HG03045 (cell line): ENCODE data around the gene SLC29A1.
A peak's percentile ranks its signal among the peaks of the same experiment; 100 is the strongest.

Experiments
- ATAC-seq: cut with Tn5 transposase; IDR thresholded peaks from one replicate; pipeline ENCODE4 v1.9.1; 2021; ENCODE audit warnings: mild to moderate bottlenecking, moderate library complexity; ENCODE audit not compliant: unreplicated experiment

Gene SLC29A1

DNA sequence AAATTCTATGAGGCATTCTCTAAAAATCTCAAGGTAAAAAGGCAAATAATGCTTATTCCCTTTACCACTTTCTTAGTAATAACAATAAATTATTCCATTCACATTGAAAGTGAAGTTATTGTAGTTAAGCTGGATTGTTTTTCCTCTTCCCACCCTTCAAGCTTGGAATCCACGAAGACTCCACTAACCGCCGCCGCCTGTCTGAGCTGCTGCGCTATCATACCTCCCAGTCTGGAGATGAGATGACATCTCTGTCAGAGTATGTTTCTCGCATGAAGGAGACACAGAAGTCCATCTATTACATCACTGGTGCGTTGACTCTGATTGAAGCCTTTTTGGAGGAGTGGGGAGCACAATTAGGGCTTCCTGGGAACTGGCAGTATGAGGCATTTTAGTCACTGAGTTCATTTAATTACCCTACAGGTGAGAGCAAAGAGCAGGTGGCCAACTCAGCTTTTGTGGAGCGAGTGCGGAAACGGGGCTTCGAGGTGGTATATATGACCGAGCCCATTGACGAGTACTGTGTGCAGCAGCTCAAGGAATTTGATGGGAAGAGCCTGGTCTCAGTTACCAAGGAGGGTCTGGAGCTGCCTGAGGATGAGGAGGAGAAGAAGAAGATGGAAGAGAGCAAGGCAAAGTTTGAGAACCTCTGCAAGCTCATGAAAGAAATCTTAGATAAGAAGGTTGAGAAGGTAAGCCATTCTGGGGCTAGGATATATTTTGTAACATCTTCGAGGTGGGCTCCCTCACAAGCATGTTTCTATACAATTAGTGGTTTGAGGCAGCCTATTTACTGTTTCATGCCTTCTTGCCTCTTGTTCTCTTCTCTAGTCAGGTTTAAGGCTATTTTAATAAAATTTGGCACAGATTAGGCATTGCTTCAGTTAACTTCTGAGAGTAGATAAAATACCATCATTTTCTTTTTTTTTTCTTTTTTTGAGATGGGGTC, 28.5 kb downstream of the SLC29A1 start:
- ATAC-seq = no peak

DNA sequence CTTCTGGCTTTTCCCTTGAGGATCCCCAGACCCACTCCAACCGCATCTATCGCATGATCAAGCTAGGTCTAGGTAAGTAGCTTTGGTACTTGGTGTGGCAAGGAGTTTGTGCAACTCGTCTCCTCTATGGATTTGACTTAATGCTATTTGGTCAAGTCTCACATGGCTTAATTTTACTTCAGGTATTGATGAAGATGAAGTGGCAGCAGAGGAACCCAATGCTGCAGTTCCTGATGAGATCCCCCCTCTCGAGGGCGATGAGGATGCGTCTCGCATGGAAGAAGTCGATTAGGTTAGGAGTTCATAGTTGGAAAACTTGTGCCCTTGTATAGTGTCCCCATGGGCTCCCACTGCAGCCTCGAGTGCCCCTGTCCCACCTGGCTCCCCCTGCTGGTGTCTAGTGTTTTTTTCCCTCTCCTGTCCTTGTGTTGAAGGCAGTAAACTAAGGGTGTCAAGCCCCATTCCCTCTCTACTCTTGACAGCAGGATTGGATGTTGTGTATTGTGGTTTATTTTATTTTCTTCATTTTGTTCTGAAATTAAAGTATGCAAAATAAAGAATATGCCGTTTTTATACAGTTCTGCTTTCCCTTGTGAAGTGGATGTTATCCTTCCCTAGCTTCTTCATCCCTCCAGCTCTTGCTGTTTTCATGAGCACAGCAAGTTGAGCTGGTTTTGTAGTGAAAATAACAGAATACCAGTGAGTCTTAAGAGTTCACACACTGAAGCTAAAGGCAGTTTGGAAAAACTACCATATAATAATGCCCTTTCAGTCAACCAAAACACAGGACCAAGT, 30.1 kb downstream of the SLC29A1 start:
- ATAC-seq = no peak

DNA sequence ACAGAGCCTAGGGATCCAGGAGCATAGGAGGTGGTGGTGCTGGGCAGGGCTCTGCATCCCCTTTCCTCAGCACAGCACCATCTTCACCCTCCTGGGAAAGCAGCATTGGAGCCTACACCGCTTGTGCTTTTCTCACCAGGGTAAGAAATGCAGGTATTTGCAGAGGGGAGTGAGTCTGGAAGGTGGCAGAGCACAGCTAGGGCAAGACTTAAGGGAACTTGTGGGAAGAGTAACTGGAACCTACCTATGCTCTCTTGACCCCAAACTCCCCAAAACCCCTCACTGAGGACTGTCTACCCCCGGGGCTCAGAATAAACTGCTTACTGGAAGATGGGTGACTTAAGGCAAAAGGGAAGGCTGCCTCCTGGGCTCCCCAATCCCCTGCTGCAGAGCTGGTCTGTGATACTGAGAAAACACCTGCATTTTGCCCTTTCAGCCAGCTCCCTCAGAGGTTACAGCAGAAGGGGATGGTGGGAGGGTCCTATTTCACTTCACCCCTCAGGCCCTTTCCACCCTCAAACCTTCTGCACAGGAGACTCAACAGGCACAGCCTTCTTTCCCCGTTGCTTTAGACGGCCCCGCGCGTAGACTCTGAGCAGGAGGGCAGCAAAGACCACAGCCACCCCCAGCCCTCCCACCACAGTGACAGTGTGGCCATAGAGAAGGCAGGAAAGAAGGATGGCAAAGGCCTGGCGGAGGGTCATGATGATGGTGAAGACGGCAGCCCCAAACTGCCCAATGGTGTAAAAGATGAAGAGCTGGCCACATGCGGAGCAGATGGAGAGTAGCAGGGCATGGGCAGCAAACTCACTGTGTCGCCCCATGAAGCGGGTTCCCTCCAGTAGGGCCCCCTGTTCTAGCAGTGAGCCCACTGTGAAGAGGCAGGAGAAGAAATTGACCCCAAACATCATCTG, 31.1 kb downstream of the SLC29A1 start:
- ATAC-seq = no peak

DNA sequence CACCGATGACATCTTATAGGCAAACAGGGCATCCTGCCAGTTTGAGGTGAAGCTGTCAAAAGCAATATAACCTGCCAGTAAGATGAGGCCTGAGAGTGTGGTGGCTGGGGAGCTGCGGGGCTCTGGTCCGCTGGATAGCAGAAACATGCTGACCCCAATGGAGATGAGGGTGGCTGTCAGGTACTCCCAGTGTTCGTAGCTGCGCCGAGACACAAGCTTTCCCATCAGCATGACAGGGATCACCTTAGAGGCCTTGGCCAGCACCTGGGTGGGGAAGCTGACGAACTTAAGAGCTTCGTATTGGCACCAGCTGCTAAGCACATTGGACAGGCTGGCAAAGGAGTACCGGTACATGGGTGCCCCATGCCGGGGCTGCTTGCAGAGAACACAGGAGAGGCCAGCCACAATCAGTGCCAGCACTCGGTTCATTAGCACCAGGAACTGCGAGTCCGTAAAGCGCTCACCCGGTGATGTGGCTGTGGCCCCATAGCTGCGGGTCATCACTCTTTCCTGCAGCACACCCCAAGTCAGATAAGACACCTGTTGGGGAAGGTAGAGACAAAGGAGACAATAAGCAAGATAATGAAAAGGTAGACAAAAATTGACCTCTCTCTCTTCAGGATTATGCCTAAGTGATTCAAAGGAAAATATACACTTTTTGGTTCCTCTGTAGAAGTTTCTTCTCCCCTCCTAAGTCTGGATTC, 31.9 kb downstream of the SLC29A1 start:
- ATAC-seq = no peak

DNA sequence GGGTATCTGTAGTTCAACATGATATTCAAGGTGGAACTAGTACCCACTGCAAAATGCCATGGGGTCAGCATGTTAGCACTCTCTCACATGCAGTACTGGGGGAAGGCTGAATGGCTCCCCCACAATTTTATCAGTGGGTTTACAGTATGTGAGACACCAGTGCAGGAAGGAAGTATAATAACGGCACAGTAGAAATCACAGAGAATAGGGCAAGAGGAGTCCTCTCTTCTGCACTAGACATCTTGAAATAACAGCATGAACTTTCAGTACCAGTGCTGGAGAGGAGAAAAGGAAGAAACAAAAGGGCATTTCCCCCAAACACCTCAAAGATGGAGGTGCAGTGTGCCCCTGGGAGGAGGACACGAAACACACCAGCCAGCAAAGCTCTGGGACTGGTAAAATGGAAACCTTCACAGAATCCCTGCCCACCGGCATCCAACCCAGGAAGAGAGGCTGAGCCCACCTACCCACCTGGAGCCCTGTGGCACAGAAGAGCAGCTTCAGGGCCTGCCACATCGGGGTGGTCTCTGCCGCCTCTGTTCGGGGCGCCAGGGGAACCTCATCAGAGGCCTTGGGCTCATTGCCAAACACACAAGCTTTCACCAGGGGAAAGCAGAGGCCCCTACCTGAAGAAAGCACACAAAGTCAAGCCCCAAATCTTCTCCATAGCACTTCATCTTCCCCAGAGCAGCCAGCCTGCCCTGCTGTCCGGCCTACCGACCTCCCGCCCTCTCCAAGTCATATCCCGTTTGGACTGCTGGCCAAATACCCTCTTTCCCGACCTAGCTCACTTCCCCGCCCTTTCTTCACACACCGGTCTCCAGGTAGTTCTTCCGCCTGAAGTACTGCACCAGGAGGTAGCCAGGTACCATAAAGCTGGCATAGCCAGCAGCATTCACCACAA, 32.7 kb downstream of the SLC29A1 start:
- no peak for ATAC-seq

DNA sequence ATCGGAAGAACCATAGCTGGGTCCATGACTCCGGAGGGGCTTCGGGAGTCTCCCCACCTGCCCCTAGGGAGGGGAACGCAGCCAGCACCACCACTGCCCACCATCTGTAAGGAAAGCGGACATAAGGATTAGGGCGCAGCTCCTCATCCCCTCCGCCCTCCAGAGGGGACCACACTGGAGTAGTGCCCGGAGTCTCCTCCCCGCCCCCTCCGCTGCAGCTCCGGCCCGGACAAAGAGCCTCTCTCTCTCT, 33.3 kb downstream of the SLC29A1 start:
- peak; percentile 17 for ATAC-seq

DNA sequence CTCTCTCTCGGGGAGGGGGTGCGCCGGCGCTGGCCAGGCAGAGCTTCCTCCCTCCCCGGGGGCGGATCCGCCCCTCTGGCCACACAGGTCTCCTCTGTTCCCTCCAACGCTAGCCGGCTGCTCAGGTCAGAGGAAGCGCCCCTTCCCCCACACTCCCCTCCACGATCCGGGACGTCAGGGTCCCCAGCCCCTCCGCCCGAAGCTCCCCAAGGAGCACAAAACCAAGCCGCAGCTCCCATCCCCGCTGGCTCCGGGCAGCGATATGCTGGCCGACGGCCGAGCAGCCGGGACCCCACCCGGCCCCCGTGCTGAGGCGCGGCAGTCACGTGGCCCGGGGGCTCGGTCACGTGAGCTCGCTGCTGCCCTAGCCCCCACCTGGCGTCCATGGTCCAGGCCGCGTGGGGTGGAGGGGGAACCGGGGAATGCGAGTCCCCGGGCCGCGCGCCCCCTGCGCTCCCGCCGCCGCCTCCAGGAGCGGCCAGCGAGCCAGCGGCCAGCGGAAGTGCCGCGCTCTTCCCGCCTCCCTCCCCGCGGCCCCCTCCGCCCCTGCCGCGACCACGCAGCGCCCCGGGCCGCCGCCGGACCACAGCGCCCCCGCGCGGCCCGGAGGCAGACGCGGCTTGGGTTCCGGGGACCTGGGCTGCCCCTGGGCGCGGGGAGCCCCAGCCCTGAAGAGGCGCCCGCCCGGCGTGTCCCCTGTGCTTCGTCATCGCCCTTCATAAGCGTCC, 33.8 kb downstream of the SLC29A1 start, which contains the start of gene SLC35B2:
SLC35B2 (minus strand) TSS at position 504 of the 728 bp plus-strand sequence; CDS start at position 386, 118 bp downstream.
- ATAC-seq = peak; percentile 56

DNA sequence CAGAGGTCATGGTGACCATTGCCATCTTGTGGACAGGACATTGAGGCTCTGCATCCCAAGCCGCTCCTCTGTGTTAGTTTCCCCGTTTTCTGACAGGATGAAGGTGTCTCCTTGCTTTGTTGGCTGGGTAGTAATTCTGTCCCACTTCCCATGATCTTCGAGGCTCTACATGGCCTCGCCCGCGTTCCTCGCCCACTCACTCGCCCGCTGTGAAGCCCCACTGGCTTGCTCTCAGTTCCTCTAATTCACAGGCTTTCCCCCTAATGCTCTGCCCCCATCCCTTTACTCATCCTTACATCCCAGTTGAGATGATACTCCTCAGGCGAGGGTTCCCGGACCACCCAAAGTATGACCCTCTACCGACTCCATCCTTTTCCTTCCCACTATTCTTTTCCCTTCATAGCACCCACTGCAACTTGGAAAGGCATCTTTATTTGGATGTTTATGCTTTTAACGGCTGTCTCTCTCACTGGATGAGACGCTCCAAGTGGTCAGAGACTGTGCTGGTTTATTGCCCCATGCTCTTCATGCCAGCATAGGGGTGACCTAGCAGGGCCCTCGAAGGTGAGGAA, 34.4 kb downstream of the SLC29A1 start:
- ATAC-seq = peak; percentile 16

DNA sequence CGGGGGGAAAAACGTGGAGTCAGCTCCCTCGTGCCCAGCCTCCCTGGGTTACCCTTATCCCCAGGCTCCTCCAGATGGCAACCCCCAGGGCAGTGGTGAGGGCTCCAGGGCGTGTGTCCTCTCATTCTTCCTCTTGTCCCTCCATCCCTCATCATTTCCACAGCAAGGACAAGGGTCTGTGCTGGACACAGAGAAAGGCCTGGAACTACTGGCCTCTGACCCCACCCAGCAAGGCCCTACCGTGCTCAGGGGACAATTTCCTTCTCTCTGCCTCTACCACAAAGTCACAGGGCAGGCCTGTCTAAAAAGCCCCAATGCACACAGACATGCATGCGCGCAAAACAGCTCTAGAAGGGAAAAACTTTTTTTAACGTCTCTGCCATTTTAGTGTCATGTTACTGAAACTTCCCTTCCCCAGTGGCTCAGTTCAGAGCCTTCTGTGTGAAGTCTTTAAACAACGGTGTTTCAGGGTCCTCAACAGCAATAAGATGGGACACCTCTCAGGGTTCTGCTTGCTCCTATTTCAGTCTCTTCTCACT, 35.0 kb downstream of the SLC29A1 start:
- ATAC-seq = no peak

DNA sequence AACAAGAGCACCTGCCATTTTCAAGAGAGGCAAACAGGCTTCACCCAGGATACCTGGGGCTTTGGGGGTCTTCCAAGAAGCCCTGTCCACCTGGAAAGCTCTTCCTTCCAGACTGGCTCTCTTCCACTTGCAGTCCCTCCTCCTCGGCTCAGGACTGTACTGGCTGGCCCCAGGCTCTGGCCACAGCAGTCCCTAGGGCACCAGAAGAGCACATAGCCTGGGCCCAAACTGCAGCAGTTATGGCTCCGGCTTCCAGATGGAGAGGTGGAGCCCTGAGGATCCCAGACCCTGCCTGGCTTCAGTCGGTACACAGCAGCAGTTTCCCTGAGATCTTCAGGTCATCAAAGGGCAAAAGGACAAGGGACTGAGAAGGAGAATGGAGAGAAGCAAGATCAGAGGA, 35.5 kb downstream of the SLC29A1 start:
- no peak for ATAC-seq

DNA sequence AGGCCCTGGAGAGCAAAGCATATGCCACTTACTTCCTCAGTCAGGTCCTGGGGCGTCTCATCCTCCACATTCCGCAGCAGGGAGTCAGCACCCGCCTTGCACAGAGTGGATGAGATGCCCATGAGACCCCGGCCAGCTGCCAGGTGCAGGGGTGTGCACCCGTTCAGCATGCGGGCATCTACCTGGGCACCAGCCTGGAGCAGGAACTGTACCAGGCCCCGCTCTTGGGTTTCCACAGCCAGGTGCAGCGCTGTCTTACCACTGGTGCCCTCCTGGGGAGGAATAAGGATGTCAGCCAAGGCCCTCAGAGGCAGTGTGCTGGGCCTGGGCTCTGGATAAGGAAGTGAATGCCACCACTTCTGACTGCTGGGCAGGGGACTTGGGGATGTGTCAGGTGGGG, 36.6 kb downstream of the SLC29A1 start:
- no peak for ATAC-seq

DNA sequence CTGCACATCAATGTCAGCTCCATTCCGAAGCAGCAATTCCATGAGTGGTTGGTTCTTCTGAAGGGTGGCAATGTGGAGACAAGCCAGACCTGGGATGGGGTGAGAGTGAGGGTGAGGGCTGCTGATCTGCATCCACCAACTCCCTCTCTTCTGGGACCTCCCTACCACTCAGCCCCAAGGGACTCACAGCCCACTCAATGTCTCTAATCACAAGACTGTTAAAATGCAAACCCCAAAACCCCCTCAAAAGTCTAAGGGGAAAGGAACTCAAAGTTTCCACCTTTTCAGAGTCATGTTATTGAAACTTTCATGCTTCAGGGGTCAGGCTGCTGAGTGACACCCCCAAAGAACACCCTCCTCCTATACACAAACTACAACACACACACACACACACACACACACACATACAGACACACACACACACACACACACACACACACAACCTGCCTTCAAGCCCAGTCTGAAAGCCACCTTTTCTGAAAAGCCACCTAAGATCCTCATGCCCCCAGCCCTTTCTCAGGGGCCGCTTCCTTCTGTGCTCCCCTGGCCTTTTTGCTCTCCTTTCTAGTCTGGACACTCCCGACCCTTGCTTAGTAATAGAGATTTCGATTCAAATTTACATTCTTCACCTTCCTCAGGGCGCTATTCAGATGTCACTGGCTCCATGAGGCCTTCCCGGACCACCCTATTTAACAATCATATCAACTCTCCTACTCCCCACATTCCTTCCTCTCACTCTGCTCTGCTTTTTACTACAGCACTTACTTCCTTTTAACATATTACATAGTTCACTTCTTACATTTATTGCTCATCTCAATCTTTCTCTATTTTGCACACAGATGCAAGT, 37.3 kb downstream of the SLC29A1 start:
- ATAC-seq = no peak

DNA sequence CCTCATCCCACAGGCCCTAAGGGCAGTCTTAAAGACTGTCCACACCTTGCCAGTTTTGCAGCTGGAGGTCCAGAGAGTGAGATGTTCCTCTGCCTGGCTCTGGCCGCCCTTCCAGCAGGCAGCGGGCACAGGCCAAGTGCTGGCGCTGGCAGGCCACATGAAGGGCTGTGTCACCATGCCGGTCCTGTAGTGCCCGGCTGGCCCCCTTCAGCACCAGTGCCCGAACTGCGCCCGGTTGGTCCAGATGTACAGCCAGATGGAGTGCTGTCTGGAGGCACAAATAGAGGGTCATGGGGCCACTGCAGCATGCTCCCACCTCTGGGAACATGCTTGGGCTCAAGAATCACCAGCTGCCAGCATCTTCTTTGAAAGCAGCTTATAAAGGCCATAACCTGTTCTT, 38.2 kb downstream of the SLC29A1 start:
- no peak for ATAC-seq

DNA sequence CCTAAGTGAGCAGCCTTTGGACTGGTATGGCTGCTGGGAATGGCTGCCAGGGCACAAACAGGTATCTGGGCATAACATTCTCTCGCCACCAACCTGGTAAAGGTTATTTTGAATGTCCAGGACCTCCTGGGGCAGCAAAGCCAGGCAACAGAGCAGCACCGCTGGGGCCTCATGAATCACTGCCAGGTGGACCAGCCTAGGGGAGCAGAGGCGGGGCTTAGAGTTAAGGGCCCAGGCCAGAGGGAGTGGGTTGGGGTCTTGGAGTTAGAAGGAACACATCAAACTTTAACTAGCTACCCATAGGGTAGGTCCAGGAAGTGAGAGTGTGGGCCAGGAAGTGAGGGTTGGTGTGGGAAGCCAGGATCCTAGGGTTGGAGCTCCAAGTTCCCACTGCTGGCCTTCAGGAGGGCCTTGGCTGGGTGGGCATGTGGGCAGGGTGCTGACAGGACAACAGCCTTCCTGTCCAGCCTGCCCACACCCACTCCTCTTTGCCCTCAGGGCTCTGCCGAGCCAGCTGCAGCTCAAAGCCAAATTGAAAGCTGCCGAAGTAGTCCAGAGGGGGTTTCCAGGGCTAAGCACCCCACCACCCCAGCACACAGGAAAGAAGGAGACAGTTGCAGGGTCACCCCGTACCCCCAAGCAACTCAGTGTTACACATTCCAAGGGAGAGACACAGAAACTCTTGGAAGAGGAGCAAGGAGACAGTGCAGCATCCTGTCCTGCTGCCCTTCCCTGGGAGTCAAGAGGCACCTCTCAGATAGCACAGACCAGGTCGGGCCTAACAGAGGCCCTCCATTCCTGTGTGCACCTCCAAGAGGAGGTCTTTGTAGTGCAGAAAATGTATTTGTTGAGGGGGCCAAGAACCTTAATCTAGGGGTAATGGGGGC, 39.3 kb downstream of the SLC29A1 start:
- ATAC-seq = no peak

DNA sequence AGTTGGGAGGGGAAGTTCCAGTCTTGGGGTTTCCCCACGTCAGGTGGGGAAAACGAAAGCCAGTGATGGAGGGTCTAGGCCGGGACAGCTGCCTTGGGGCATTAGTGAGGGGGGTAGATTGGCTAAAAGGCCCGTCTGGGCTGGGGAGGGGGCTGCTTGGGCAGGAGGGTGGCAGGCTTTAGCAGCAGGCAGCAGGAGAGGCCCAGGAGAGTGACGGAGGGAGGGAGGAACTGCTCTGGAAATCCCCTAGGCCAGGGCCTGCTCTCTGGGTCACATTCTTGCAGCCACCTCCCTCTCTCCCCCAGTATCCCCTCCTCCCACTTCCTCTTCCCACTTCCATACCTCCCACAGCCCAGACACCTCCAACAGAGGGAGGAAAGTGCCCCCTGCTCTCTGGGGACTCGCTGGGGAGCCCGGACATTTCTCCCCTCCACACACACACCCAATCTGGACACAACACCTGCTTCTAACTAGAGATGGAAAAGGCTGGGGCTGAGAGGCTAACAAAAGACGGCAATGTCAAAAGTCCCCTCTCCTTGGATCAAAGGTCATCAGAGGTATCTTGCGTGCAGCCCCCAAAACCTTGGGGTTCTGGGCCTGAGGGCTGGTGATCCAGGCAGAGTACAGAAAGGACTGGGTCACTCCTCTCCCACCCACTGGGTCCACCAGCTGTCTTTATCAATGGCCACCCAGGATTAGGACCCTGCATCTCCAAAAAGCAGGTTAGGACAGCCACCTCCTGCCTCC, 40.1 kb downstream of the SLC29A1 start:
- no peak for ATAC-seq
